Testis (tissue), 2 donors: ENCODE data around the gene H1-8.
"Not testable (repeated sequence)": the region's sequence is repeated elsewhere in the genome, so short reads cannot be mapped to it uniquely, and the experiment has no call there.

Experiments
- CTCF ChIP-seq, 3 experiments: fragments of 450-650 bp in 2 of 3; fragments of 200-600 bp in 1 of 3; sonication (generic) in 1 of 3; IDR thresholded peaks; one replicate each; pipeline ENCODE4 v1.5.1; 2016 to 2019; ENCODE audit warnings: antibody characterized with exemption in 3 of 3, mild to moderate bottlenecking in 2 of 3, moderate library complexity in 1 of 3
- POLR2A ChIP-seq: fragments of 450-650 bp; IDR thresholded peaks from one replicate; pipeline ENCODE4 v1.6.1; 2017; ENCODE audit warnings: antibody characterized with exemption, mild to moderate bottlenecking, moderate library complexity

- not testable (repeated sequence) for TF ChIP-seq POLR2A; CTCF (IDR thresholded peaks at IDR 0.05)
Observed at GRCh38 chr3:129494499-129494898, 48.5 kb upstream of the H1-8 start.
